ENCODE results near the gene HBZ. TPM values are rescaled to one million over a fixed set of nuclear protein-coding genes. Genes with fewer than 3 reads are reported as not detected.

HBZ gene
- not detected for total RNA-seq

DNA sequence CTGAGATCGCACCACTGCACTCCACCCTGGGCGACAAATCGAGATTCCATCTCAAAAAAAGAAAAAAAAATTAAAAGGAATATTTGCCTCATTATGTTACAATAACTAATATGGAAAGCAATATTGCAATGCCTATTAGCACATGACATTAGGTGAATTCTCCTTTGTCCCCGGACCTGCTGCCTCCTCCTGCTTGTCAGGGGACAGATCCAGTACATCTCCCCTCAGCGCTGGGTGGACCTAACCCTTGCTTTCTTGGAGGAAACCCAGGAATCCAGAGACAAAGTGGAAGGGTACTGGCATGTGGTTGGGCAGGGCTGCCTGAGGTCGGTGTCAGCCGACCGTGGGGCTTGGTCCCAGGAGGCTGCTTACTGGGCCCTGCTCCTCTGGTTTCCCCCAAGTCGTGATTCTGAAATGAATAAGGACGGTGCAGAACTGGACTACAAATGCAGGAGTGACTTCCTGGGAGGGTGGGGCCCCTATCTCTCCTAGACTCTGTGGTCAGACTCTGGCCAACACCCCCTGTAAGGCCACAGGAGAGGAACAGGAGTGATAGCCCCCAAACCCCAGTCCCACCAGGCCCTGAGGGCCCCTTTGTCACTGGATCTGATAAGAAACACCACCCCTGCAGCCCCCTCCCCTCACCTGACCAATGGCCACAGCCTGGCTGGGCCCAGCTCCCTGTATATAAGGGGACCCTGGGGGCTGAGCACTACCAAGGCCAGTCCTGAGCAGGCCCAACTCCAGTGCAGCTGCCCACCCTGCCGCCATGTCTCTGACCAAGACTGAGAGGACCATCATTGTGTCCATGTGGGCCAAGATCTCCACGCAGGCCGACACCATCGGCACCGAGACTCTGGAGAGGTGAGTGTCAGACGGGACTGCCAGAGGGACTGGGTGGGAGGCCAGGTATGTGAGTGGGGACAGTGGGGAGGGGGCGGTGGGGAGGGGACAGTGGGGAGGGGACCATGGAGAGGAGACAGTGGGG is at the start of gene HBZ:
HBZ (plus strand) TSS at position 504 of the 988 bp plus-strand sequence; CDS start at position 770, 266 bp downstream.
- peaks cover 4 to 6% of the 10 kb centered on the region in 2 donors for H3K4me1 ChIP-seq
- no peak within 1 kb of the TSS for H3K27ac ChIP-seq
- no peak for DNase-seq (ENCODE audit: low spot score in 2 of 2)
- no peak within 1 kb of the TSS for H3K4me3 ChIP-seq
- intact Hi-C loops (cut with DNase I), result no loop called here
- no peaks in the 10 kb centered on the region for H3K36me3 ChIP-seq
- peaks cover 10% of the 10 kb centered on the region for H3K27me3 ChIP-seq
- no peaks in the 10 kb centered on the region for H3K9me3 ChIP-seq
- TF ChIP-seq CTCF (IDR thresholded peaks at IDR 0.05), result no peak

DNA sequence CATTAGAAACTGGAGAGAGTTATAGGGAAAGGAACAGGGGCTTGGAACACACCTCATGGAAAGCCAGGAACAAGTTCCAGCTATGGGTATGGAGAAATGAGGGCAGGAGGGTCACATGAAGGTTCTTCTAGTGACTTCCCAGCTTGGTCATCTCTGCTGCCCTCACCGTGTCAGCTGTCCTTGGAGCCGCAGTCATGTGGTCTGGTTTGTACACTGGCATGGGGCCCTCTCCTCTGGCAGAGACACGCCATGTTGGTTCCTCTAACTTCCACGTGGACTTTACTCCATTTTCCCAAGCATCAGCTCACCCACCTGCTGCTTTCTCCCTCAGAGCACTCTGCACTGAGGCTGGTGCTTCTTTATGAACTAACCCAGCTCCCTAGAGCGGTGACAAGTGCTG is 48.1 kb upstream of the HBZ start:
- peaks cover 17 to 29% of the 10 kb centered on the region in 2 donors for H3K4me1 ChIP-seq
- H3K9me3 ChIP-seq, result no peaks in the 10 kb centered on the region
- peak overlapping the region; percentile 83 to 84 for H3K27ac ChIP-seq
- no peaks in the 10 kb centered on the region for H3K27me3 ChIP-seq
- no peak for DNase-seq (ENCODE audit: low spot score in 2 of 2)
- H3K36me3 ChIP-seq, result peaks cover 0 to 4% of the 10 kb centered on the region in 2 donors
- TF ChIP-seq CTCF (IDR thresholded peaks at IDR 0.05), result no peak
- no peak overlapping the region for H3K4me3 ChIP-seq
- intact Hi-C loops (cut with DNase I), result no loop called here

- intact Hi-C loops (cut with DNase I), result no loop called here
- peak overlapping the region in 1 of 2 donors; percentile 84 for H3K27ac ChIP-seq
- H3K27me3 ChIP-seq, result no peaks in the 10 kb centered on the region
- peaks cover 17 to 29% of the 10 kb centered on the region in 2 donors for H3K4me1 ChIP-seq
- DNase-seq (ENCODE audit: low spot score in 2 of 2), result no peak
- H3K9me3 ChIP-seq, result no peaks in the 10 kb centered on the region
- H3K4me3 ChIP-seq, result no peak overlapping the region
- peaks cover 5 to 10% of the 10 kb centered on the region in 2 donors for H3K36me3 ChIP-seq
- no peak for TF ChIP-seq CTCF (IDR thresholded peaks at IDR 0.05)
Observed at GRCh38 chr16:104928-105327, 47.5 kb upstream of the HBZ start.

DNA sequence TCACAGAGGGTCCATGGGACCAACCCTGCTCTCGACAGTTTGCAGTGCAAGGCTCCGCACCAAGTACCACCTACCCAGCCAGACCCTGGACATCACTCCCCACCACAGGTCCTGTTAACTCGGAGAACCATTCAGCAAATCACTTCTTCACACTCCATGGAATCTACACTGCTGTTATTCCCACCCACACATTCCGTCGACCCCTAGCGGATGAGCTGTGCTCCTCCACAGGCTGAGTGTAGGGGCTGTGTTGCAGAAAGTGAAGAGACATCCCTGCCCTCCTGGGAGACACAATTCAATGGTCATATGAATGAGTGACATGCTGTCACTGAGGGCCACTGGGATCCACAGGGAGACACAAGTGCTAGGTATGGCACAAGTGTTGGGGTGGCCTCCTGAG is 46.9 kb upstream of the HBZ start:
- peaks cover 17 to 29% of the 10 kb centered on the region in 2 donors for H3K4me1 ChIP-seq
- no peak for TF ChIP-seq CTCF (IDR thresholded peaks at IDR 0.05)
- no peak for DNase-seq (ENCODE audit: low spot score in 2 of 2)
- H3K9me3 ChIP-seq, result no peaks in the 10 kb centered on the region
- no peak overlapping the region for H3K27ac ChIP-seq
- H3K4me3 ChIP-seq, result no peak overlapping the region
- H3K36me3 ChIP-seq, result peaks cover 10 to 15% of the 10 kb centered on the region in 2 donors
- H3K27me3 ChIP-seq, result no peaks in the 10 kb centered on the region
- intact Hi-C loops (cut with DNase I), result no loop called here

GRCh38 chr16:106623-107324 is 45.7 kb upstream of the HBZ start:
- Histone ChIP-seq H3K4me3 (no peak overlapping the region), H3K9me3 (no peaks in the 10 kb centered on the region), H3K27ac (peak overlapping the region; percentile 37 to 54), H3K27me3 (no peaks in the 10 kb centered on the region), H3K36me3 (peaks cover 16 to 22% of the 10 kb centered on the region in 2 donors), H3K4me1 (peaks cover 9 to 19% of the 10 kb centered on the region in 2 donors)
- peak; percentile 67 to 83 (median 70) for TF ChIP-seq CTCF (IDR thresholded peaks at IDR 0.05)
- DNase-seq (ENCODE audit: low spot score in 2 of 2), result peak in 1 of 2 donors; percentile 79
- intact Hi-C loops (cut with DNase I), result loop anchor here (1.0 kb wide), 1 partner anchor 75 kb away; no protein-coding TSS in a partner anchor
